CD4-positive, alpha-beta T cell treated with Interleukin-4 for 1 hour (primary cell): Measurements from ENCODE around the gene FHIT.

Experiments
- DNase-seq, 2 donors: peaks; one replicate each; pipeline ENCODE4 v3.0.0-alpha.2; 2020 to 2022

FHIT gene

GRCh38 chr3:60603860-60604259, 647.4 kb downstream of the FHIT start:
- DNase-seq, result no peak

GRCh38 chr3:60600848-60601247, 650.4 kb downstream of the FHIT start:
- DNase-seq, result no peak

DNA sequence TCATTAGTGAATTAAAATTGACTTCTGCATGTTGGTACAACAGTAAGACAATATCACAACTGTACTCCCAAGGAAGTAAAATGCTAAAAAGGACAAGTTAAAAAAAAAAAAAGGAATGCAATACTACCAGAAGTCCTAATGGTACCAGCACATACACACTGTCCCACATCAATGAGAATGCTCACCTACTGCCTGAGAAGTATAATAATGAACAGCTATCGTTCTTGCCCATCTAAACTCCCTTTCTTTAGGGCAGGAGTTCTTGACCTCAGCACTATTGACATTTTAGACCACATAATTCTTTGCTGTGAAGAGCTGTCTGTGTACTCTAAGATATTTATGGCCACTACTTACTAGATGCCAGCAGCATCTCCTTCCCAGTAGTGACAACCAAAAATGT, 651.7 kb downstream of the FHIT start:
- DNase-seq, result no peak

DNA sequence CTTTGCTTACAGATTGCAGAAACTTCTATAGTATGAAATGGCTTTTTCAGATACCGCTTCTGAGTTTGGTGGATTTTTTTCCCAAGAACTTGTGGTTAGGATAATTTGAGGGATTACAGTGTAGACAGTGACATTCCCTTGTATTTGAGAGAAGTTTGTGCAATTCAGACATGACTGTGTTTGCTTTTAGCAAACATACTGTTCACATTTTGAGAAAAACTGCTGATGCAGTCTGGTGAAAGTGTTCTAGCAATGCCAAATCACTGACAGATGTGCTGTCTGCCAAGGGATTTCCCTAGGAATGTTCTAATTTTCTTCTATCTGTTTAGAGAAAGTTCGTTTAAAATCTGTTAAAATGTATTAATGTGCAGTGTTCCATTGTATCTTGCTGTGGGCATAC, 652.6 kb downstream of the FHIT start:
- DNase-seq, result no peak

DNA sequence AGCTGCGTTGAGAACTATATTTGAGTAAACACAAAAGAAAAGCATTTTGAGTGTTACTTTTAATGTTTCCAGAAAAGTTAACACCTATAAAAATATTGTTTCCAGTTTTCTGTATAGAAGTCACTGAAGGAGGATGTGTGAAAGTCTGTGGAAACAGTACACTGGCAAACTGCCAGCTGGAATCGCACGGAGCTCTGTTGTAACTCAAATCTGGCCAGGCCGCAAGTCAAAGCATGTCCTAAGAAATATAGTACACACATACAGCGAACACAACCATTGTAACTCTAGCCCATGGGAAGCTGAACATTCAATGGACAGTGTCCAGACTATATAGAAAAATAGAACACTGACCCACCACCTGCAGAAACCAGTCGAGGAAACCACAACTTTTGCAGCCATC, 657.2 kb downstream of the FHIT start:
- DNase-seq, result no peak

DNA sequence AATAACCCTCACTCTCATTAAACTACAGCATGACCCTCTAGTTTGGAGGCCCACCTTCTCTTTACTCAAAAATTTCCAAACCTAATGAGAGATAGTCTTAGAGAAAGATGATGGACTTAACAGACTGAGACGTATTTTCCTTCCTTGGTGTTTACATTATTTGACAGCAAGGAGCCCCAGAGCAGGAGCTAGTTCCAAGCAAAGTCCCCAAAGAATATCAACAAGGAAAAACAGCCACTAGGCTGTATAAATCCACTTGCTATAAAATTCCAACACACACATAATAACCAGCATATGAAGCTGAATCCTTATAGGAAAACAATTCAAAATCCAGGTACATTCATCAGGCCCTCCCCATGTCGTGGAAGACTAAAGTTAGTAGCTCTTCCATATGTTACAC, 660.0 kb downstream of the FHIT start:
- DNase-seq, result no peak

GRCh38 chr3:60588806-60589205, 662.4 kb downstream of the FHIT start:
- no peak for DNase-seq

DNA sequence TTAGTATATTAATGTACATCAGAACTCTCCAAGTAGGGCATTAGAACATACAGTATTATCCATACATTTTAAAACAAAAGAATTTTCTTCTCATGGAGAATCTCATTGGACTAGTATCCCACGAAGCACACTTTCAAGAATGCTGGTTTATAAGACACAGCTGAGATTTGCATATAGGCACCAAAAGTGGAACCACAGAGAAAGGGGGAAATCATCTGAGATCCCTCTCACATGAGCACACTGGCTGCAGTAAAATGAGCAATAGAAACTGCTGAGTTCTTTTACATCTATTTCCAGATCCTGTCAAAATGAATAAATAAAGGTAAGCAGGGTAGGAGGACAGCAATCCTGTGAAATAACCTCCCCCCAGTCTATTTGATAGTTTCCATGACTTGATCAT, 665.3 kb downstream of the FHIT start:
- no peak for DNase-seq

- no peak for DNase-seq
Observed at GRCh38 chr3:60584250-60584649, 667.0 kb downstream of the FHIT start.

DNA sequence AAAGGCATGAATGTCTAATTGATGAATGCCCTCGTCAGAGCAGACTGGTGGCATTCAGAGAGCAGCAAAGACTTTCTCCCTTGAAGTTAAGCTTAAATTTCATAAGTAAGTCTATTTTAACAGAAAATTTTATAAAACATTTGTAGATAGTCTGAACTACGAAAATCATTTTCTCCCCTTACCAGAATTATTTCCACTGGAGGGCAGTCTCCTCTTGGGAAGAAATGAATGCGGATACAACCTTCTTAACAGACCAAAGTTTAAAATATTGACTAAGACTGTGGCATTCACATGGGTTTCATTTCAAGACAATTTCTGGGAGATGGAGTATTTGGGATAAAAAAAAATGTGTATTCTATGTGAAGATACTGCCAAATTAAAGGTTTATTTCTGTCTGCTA, 669.0 kb downstream of the FHIT start:
- no peak for DNase-seq

DNA sequence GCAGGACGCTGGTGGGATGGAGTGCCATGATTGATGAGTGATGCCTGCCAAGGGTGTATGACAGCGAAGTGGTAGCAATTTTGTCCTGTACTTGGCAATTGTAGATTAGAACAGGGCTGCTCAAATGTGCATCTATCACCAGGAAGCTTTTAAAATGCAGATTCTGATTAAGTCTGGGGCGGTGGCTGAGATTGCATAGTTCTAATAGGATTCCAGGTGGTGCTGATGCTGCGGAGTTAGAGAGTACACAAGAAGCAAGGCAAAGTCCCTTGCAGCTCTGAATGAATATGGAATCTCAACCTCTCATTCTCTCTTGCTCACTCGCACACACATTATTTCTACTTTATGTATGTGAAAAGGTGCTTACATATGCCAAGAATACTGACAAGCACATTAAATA, 670.4 kb downstream of the FHIT start:
- no peak for DNase-seq

DNA sequence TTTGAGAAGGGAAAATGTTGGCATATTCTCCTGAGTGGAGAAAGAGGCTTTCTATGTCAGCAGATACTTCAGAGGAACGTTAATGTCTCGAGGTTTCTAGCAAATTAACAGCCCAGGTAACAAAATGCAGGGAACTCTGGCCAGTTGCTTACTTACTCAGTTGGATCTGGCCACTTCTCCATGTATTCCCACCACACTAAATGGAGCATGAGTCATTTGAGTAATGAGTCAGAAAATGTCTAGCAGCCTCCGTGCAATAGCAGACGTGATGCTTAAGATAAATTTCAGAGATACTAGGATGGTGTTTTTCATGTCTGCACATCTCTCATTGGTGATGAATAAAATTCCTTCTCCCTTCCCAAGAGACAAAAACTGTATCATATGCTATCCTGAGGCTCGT, 671.5 kb downstream of the FHIT start:
- DNase-seq, result no peak

DNA sequence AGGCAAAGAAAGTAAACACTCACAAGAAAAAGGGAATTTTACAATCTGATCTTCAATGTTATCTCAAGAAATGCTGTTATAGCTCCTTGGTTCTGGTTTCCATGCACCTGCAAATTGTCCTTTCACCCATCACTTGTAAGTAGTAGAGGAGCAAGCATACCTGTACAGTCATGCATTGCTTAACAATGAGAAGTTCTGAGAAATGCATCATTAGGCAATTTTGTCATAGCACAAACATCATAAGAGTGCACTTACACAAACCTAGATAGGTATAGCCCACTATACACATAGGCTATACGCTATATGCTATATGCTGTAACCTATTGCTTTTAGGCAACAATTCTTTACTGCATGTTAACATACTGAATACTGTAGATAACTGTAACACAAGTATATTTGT, 672.3 kb downstream of the FHIT start:
- no peak for DNase-seq

DNA sequence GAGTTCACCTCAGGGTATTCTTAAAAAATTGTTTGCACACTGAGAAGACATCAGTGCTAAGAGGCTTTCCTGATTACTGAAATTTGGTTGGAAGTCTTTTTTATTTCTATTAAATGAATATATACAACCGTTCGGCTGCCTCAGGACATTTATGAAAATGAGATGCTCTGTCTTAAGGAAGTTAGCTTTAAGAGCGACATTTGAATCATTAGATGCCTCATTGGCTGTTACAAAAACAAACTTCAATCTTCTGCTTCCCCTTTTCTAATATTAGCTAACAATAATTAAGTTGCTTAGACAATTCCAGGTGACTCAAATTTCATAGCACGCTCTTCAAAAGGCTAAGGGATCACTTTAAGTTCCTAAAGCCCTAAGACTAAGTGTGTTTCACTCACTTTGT, 673.7 kb downstream of the FHIT start:
- no peak for DNase-seq

DNA sequence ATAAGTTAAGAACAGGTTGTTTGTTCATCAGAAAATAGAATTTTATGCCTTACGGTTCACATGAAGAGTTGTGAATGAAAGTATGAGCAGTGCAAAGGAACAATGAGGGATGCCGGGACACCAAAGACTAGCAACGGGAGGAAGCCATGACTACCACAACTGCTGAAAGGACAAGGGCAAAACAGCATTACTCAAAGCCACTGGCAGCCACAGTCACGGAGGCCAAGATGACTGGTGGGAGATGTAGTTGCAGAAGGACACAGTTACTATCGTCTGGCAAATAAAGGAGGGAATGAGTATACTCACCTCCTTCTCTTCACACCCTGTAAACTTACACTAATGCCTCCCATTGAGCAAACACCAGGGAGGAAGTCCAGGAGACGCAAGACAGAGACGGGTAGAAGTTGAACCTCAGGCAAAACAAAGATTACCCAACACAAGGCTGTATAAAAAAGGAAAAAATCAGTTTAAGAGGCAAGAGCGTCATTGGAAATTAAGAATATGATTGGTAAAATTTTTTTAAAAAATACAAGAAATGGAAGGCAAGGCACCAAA, 675.5 kb downstream of the FHIT start:
- no peak for DNase-seq

DNA sequence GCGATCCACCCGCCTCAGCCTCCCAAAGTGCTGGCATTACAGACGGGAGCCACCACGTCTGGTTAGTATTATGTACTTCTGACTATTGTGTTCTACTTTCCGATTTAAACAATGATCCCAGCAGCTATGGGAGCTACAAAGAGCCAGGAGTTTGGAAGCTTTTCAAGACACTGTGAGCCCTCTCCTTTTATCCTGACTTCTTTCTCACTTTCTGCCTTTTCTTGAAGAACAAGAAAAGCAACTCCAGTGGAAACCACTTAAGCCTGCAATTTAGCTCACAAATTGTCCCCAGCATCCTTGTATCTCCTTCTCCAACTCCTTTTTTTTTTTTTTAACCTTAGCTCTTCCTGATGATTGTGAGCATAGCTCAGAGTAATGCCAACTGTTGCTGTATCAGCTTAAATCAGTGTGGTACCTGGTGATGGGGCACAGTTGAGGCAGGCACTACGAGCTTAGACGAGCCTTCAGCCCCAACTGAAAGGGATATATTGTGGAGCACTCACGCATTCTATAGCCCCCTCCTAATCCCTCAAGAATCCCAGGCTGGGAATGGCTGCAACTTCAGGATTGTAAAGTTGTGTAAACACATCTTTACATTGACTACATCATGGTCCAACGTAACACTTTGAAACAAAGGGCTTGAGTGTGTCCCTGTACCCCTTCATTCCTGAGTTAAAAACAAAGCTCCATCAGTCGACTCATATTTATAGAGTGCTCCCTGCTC, 677.0 kb downstream of the FHIT start:
- no peak for DNase-seq

DNA sequence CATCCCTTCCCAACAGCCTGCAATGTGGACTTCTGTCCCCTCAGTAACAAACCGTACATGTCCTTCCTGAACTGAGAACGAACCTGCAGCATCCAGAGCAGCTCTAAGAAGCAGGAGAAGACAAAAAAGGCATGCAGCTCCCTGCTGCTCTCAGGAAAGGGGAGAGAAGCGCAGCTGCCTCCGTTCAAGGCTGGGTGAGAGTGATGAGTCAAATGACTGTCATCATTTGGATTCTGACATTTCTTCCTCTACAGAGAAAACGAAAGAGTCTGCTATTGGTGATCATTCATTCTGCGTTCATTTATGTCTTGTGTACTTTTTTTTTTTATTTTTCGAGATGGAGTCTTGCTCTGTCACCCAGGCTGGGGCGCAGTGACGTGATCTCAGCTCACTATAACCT, 677.8 kb downstream of the FHIT start:
- DNase-seq, result no peak

GRCh38 chr3:60571511-60571910, 679.7 kb downstream of the FHIT start:
- DNase-seq, result no peak

GRCh38 chr3:60557122-60557521, 694.1 kb downstream of the FHIT start:
- no peak for DNase-seq

DNA sequence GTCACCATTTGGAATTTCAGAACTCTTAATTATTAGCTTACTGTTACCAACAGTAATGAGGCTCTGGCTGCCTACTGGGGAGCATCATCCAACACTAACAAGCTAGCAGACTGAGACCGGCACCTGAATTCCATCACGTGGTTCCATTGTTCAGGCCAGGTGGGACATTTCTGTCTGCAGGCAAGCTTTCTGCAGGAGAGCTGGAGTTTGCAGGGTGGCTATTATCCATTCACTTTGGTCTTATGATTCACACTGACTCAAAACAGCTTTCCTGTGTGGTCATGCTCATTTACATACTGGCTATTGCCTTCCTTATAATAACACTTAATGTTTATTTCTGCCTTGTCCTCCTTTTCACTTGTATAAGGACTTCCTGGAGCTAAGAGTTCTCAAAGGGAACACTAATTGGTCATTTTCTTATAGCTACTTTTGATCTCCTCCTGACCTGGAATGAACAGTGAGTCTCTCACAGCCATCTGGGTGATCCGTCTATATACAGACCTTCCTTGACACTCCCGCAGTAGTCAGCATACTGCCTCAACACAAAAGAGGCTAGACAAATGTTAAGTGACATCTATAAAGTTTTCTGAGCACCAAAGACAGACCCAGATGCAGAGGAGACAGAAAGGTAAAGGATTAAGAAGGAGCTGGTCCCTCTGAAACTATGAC, 695.4 kb downstream of the FHIT start:
- no peak for DNase-seq

DNA sequence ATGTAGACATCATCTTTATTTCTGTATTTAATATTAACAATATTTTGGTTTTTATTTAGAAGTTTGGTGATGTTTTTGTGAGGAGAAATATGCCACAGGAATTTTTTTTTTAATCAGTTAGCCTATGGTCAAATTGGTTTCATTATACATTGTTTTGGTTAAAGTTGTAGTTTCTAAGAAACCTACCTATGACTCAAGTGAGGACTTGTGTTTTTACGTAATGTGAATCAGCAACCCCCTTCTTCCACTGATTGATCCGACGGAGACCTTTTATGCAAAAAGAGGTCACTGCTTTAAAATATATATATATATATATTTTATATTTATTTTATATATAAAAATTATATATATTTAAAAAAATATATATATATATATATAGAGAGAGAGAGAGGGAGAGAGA, 698.1 kb downstream of the FHIT start:
- DNase-seq, result no peak

- DNase-seq, result no peak
Observed at GRCh38 chr3:60552581-60552980, 698.7 kb downstream of the FHIT start.

DNA sequence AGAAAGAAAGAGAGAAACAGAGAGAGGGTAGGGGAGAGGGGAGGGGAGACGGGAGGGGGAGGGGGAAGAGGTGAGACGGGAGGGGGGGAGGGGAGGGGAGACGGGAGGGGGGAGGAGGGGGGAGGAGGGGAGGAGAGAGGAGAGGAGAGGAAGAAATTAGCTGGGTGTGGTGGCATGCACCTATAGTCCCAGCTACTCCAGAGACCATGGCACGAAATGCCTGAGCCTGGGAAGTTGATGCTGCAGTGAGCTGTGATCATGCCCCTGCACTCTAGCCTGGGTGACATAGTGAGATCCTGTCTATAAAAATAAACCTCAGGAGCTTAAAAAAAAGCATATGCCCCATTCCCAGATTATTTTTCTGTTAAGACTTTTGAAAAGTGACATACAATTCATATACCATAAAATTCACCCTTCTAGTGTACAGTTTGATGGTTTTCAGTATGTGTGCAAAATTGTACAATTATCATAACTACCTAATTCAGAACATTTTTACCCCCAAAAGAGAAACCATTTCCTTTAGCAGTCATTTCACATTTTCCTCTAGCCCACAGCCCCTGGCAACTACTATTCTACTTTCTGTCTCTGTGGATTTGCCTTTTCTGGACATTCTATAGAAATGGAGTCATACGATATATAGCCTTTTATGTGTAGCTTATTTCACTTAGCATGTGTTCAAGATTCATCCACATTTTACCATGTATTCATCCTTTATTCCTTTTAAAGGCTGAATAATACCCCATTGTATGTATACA, 699.6 kb downstream of the FHIT start:
- no peak for DNase-seq

DNA sequence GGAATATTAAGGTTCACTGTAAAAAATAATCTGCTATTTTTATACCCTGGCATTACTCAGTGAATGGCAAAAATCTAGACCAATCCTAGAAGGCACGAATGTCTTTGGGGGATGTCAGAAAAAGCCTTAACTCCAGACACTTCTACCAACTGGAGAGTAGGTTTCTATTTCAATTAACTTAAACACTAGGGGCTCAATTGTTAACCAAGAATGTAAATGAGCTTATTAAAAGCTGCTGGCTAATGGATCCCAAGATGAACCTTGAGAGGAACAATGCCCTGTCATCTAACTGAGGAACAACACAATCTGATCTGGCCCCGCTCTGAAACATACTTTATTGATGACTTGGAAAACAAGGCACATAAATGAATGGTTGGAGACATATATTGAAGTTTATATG, 701.4 kb downstream of the FHIT start:
- DNase-seq, result no peak
